ENCODE results near the gene HBQ1. TPM values are rescaled to one million over a fixed set of nuclear protein-coding genes. Genes with fewer than 3 reads are reported as not detected.

HBQ1 gene
- total RNA-seq, 2 donors from 2014 or later, result not detected

DNA sequence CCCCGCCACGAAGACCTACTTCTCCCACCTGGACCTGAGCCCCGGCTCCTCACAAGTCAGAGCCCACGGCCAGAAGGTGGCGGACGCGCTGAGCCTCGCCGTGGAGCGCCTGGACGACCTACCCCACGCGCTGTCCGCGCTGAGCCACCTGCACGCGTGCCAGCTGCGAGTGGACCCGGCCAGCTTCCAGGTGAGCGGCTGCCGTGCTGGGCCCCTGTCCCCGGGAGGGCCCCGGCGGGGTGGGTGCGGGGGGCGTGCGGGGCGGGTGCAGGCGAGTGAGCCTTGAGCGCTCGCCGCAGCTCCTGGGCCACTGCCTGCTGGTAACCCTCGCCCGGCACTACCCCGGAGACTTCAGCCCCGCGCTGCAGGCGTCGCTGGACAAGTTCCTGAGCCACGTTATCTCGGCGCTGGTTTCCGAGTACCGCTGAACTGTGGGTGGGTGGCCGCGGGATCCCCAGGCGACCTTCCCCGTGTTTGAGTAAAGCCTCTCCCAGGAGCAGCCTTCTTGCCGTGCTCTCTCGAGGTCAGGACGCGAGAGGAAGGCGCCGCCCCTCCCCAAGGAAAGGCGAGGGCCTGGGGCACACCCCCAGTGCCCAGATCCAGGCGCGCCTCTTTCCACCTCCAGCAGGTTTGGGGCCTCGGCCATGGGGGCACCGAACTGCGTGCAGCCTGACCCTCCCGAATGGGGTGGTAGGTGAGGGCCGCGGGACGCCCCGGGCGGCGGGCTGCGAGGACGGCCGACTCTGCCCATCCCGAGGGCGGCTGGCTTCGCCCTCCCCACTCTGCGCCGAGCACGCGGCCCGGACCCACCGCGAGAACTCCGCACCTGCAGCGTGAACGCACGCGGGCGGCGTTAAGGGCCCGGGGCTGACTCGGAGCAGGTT lies 664 bp downstream of the HBQ1 start:
- peaks cover 22% of the 10 kb centered on the region for H3K27me3 ChIP-seq (replicated peaks; ENCODE audit: insufficient read depth)
- ATAC-seq (ENCODE audit: insufficient number of reproducible peaks, low FRiP score, low read depth) (no peak), DNase-seq (ENCODE audit: low spot score) (no peak)
- peaks cover 14 to 17% of the 10 kb centered on the region in 2 donors for H3K4me1 ChIP-seq (ENCODE audit: control insufficient read depth in 1 of 2, low read depth in 2 of 2)
- peak overlapping the region; percentile 62 for H3K4me3 ChIP-seq
- H3K27ac ChIP-seq, result no peak overlapping the region
- no peaks in the 10 kb centered on the region for H3K36me3 ChIP-seq
- TF ChIP-seq, protein P1, sequence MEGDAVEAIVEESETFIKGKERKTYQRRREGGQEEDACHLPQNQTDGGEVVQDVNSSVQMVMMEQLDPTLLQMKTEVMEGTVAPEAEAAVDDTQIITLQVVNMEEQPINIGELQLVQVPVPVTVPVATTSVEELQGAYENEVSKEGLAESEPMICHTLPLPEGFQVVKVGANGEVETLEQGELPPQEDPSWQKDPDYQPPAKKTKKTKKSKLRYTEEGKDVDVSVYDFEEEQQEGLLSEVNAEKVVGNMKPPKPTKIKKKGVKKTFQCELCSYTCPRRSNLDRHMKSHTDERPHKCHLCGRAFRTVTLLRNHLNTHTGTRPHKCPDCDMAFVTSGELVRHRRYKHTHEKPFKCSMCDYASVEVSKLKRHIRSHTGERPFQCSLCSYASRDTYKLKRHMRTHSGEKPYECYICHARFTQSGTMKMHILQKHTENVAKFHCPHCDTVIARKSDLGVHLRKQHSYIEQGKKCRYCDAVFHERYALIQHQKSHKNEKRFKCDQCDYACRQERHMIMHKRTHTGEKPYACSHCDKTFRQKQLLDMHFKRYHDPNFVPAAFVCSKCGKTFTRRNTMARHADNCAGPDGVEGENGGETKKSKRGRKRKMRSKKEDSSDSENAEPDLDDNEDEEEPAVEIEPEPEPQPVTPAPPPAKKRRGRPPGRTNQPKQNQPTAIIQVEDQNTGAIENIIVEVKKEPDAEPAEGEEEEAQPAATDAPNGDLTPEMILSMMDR (IDR thresholded peaks at IDR 0.05), result no peak
- H3K9me3 ChIP-seq, result no peaks in the 10 kb centered on the region

- no peak overlapping the region for H3K27ac ChIP-seq
- no peaks in the 10 kb centered on the region for H3K9me3 ChIP-seq
- ATAC-seq (ENCODE audit: insufficient number of reproducible peaks, low FRiP score, low read depth) (no peak), DNase-seq (ENCODE audit: low spot score) (no peak)
- no peaks in the 10 kb centered on the region for H3K36me3 ChIP-seq
- TF ChIP-seq, protein P1 (IDR thresholded peaks at IDR 0.05), result peak; percentile 95
- peaks cover 22% of the 10 kb centered on the region for H3K27me3 ChIP-seq (replicated peaks; ENCODE audit: insufficient read depth)
- H3K4me3 ChIP-seq, result peak overlapping the region; percentile 62
- H3K4me1 ChIP-seq (ENCODE audit: control insufficient read depth in 1 of 2, low read depth in 2 of 2), result peaks cover 14 to 17% of the 10 kb centered on the region in 2 donors
Observed at GRCh38 chr16:181565-182021, 1.3 kb downstream of the HBQ1 start.

DNA sequence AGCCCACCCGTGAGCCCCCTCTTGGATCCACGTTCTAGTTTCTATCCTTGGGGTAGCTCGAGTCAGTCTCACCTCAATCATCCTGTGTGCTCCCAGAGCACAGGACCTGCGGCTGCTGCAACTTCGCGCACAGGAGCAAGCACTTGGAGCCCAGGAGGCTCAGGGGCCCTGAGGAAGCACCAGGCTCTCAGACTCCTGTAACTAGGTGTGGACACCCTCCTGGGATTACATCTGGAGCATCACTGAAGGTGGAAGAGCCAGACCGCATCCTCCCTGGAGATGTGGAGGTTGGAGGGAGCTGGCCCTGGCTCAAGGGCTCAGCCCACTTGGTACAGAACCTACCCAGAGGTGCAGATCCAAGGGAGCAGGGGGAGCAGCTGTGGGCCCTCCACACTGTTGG lies 2.7 kb downstream of the HBQ1 start:
- H3K27ac ChIP-seq, result no peak overlapping the region
- H3K4me3 ChIP-seq, result no peak overlapping the region
- H3K4me1 ChIP-seq (ENCODE audit: control insufficient read depth in 1 of 2, low read depth in 2 of 2), result peaks cover 14 to 17% of the 10 kb centered on the region in 2 donors
- TF ChIP-seq, protein P1 (IDR thresholded peaks at IDR 0.05), result no peak
- ATAC-seq (ENCODE audit: insufficient number of reproducible peaks, low FRiP score, low read depth) (no peak), DNase-seq (ENCODE audit: low spot score) (no peak)
- H3K27me3 ChIP-seq (replicated peaks; ENCODE audit: insufficient read depth), result peaks cover 16% of the 10 kb centered on the region
- no peaks in the 10 kb centered on the region for H3K9me3 ChIP-seq
- H3K36me3 ChIP-seq, result peaks cover 8% of the 10 kb centered on the region

GRCh38 chr16:185213-185612 lies 5.0 kb downstream of the HBQ1 start:
- no peaks in the 10 kb centered on the region for H3K27me3 ChIP-seq (replicated peaks; ENCODE audit: insufficient read depth)
- no peak overlapping the region for H3K27ac ChIP-seq
- ATAC-seq (ENCODE audit: insufficient number of reproducible peaks, low FRiP score, low read depth) (no peak), DNase-seq (ENCODE audit: low spot score) (no peak)
- TF ChIP-seq, protein P1 (IDR thresholded peaks at IDR 0.05), result no peak
- H3K4me1 ChIP-seq (ENCODE audit: control insufficient read depth in 1 of 2, low read depth in 2 of 2), result peaks cover 12 to 15% of the 10 kb centered on the region in 2 donors
- H3K36me3 ChIP-seq, result peaks cover 25% of the 10 kb centered on the region
- no peak overlapping the region for H3K4me3 ChIP-seq
- no peaks in the 10 kb centered on the region for H3K9me3 ChIP-seq

DNA sequence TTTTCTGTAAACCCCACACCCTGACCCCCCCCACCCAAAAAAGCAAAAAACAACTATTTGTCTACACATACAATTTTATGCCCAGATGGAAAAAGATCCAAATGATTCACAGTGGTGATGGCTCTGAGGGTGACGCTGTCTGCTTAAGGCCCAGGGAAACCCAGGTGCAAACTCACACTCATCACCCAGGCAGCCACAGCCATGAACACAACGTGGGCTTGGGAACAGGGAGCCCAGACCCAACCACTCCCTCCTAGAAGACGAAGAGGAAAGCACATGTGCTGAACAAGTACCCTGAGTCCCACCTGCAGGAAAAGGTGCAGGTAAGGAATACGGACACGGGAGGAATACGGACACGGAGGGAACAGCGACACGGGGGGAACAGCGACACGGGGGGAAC lies 5.4 kb downstream of the HBQ1 start:
- ATAC-seq (ENCODE audit: insufficient number of reproducible peaks, low FRiP score, low read depth) (no peak), DNase-seq (ENCODE audit: low spot score) (no peak)
- Histone ChIP-seq H3K36me3 (peaks cover 30% of the 10 kb centered on the region), H3K4me3 (no peak overlapping the region), H3K27me3 (replicated peaks; ENCODE audit: insufficient read depth) (no peaks in the 10 kb centered on the region), H3K4me1 (ENCODE audit: control insufficient read depth in 1 of 2, low read depth in 2 of 2) (peaks cover 7 to 10% of the 10 kb centered on the region in 2 donors), H3K9me3 (no peaks in the 10 kb centered on the region), H3K27ac (no peak overlapping the region)
- TF ChIP-seq, protein P1 (IDR thresholded peaks at IDR 0.05), result no peak
